Psoas muscle (tissue), 8 donors: ENCODE results near the gene LRP1B. TPM values are rescaled to one million over a fixed set of nuclear protein-coding genes. Genes with fewer than 3 reads are reported as not detected.

Experiments used
- ATAC-seq, 4 donors: fragments of 200-7000 bp; cut with Tn5 transposase; one replicate each; pipeline ENCODE4 v1.9.1; 2020; ENCODE audit warnings: moderate library complexity in 3 of 4, mild to moderate bottlenecking in 2 of 4
- DNase-seq, 2 donors: peaks; one replicate each; pipeline ENCODE4 v3.0.0-alpha.2; 2020
- H3K27ac ChIP-seq: fragments of 200-600 bp; one replicate; pipeline ENCODE4 v1.8.0; 2022
- H3K27me3 ChIP-seq, 3 donors: fragments of 200-600 bp in 1 of 3; one replicate each; pipeline versions ENCODE4 v1.6.1 to v1.8.0; 2013 to 2022; ENCODE audit warnings: low read length in 2 of 3, mild to moderate bottlenecking in 2 of 3, moderate library complexity in 1 of 3; ENCODE audit not compliant: insufficient read depth in 3 of 3
- H3K36me3 ChIP-seq, 2 donors: fragments of 200-600 bp in 1 of 2; one replicate each; pipeline versions ENCODE4 v1.6.1 to v1.8.0; 2013 to 2022; ENCODE audit warnings: low read depth in 1 of 2, mild to moderate bottlenecking in 1 of 2, moderate library complexity in 1 of 2; ENCODE audit not compliant: insufficient read depth in 1 of 2
- H3K4me1 ChIP-seq: fragments of 200-600 bp; one replicate; pipeline ENCODE4 v1.8.0; 2022
- H3K4me3 ChIP-seq: fragments of 200-600 bp; one replicate; pipeline ENCODE4 v1.8.0; 2022; ENCODE audit warnings: mild to moderate bottlenecking
- H3K9me3 ChIP-seq: fragments of 200-600 bp; one replicate; pipeline ENCODE4 v1.8.0; 2022
- WGBS, 3 donors: extraction: QIAGEN DNeasy Blood & Tissue Kit; methylation state at CpG; one replicate each; pipeline versions ENCODE4 v1.1.6 to v1.1.7; 2013; 5-methylcytosine and 5-hydroxymethylcytosine counted together
- intact Hi-C, 2 donors: fragments of 100-400 bp; cut with DNase I; formaldehyde crosslinking; loops; one replicate each; pipeline versions ENCODE4 v1.11.0 to v1.14.2; 2022
- polyA plus RNA-seq, 3 donors: library from polyadenylated mRNA; stranded (reverse); fragments of 200-250 nt; gene quantifications; one replicate each; pipeline ENCODE4 v1.2.3, GENCODE V29; 2013
- total RNA-seq, 4 donors: library from RNA; stranded (reverse); fragmentation: NEBNext Ultra II Directional in 2 of 4; extraction: Animal tissue kit (Norgen Biotek cat#: 25700) in 2 of 4; gene quantifications; one replicate each; pipeline versions ENCODE4 v1.2.1 to v1.2.4, GENCODE V29; 2021 to 2023
- TF ChIP-seq, protein P1 (sequence below): fragments of 200-600 bp; IDR thresholded peaks from one replicate; pipeline ENCODE4 v1.8.0; 2022; ENCODE audit warnings: antibody characterized with exemption
- donor health status: healthy with polysubstance abuse.
- donor health status: DM: no; HTN: no; CAD: no; lungs with moderate emphysema.
- donor health status: Bipolar disorder and iron deficiency.
- donor health status: healthy.
- donor health status: DM: yes; HTN: yes; CAD: no.
- donor health status: DM: no; HTN: no; CAD: no.
- donor health status: DM: no; HTN: no; CAD: no.
- donor health status: DM: yes; HTN: yes; CAD: no.

LRP1B gene
- total and polyA plus RNA-seq, 7 donors = 0.33 to 3.3 (median 0.95) TPM

DNA sequence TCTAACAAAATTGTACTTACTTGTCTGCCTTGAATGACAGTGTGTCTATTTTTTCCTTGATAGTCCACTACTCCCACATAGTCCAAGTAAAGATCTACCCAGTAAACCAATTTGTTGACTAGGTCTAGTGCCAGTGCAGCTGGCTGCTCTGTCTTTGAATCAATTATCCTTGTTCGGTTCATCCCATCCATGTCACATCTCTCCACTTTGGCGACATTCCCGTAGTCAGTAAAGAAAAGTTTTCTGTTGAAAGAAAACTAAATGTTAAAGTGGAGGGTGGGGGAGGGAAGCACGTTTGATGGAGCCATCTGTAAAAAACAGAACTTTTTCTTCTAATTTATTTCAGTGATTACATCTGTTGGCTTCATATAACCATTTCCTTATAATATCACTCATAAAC is 1068.8 kb downstream of the LRP1B start:
- WGBS, 3 donors = 23 to 52% (median 30%) methylated on average over 4 of the region's 4 CpGs
- Histone ChIP-seq H3K27me3 (no peaks in the 10 kb centered on the region), H3K36me3 (no peaks in the 10 kb centered on the region), H3K4me3 (no peak overlapping the region), H3K27ac (no peak overlapping the region), H3K9me3 (no peaks in the 10 kb centered on the region), H3K4me1 (no peaks in the 10 kb centered on the region)
- ATAC-seq (no peak), DNase-seq (no peak)
- intact Hi-C loops = no loop called here
- TF ChIP-seq, protein P1, sequence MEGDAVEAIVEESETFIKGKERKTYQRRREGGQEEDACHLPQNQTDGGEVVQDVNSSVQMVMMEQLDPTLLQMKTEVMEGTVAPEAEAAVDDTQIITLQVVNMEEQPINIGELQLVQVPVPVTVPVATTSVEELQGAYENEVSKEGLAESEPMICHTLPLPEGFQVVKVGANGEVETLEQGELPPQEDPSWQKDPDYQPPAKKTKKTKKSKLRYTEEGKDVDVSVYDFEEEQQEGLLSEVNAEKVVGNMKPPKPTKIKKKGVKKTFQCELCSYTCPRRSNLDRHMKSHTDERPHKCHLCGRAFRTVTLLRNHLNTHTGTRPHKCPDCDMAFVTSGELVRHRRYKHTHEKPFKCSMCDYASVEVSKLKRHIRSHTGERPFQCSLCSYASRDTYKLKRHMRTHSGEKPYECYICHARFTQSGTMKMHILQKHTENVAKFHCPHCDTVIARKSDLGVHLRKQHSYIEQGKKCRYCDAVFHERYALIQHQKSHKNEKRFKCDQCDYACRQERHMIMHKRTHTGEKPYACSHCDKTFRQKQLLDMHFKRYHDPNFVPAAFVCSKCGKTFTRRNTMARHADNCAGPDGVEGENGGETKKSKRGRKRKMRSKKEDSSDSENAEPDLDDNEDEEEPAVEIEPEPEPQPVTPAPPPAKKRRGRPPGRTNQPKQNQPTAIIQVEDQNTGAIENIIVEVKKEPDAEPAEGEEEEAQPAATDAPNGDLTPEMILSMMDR = no peak

DNA sequence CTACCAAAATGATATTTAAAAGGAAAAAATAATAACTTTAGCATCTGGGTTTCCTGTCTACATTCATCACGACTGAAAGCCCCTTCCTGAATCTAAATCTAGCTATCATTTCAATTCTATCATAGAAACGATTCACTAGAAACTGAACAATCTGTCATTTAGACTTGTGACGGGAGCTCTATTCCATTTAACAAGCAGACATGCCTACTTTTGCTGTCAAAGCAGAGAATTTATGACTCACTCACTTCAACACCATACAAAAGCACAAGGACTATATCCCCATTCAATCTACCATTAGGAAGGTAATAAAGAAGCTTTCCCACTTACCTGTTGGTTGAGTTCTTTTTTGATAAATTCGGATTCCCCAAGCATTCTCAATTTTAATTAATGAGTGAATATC is 1072.3 kb downstream of the LRP1B start:
- 53 to 63% (median 57%) methylated on average over 4 of the region's 4 CpGs for WGBS, 3 donors
- TF ChIP-seq, protein P1 = no peak
- Histone ChIP-seq H3K4me1 (no peaks in the 10 kb centered on the region), H3K4me3 (no peak overlapping the region), H3K27ac (no peak overlapping the region), H3K27me3 (no peaks in the 10 kb centered on the region), H3K36me3 (no peaks in the 10 kb centered on the region), H3K9me3 (no peaks in the 10 kb centered on the region)
- no peak for DNase-seq
- no peak for ATAC-seq
- intact Hi-C loops = no loop called here

DNA sequence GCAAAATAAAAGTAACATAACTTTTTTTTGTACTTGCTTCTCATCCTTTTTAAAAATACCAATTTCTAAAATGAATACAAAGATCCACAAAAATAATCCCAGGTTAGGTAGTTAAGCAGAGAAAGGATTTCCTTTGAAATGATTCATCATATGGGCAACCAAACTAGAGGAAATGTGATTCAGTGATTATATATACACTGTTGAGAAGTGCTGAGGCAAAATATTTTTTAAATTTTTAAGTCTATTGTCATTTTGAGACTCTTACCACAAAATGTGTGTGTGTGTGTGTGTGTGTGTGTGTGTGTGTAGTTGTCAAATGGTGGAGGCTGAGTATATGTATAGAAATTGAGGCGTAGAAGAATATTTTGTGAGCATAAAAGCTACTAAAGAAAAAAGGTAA is 1075.3 kb downstream of the LRP1B start:
- WGBS, 3 donors = 86 to 100% (median 96%) methylated on average over 1 of the region's 1 CpG
- no peak for ATAC-seq
- TF ChIP-seq, protein P1 = no peak
- Histone ChIP-seq H3K36me3 (no peaks in the 10 kb centered on the region), H3K4me3 (no peak overlapping the region), H3K27me3 (no peaks in the 10 kb centered on the region), H3K4me1 (no peaks in the 10 kb centered on the region), H3K9me3 (no peaks in the 10 kb centered on the region), H3K27ac (no peak overlapping the region)
- intact Hi-C loops = no loop called here
- no peak for DNase-seq

DNA sequence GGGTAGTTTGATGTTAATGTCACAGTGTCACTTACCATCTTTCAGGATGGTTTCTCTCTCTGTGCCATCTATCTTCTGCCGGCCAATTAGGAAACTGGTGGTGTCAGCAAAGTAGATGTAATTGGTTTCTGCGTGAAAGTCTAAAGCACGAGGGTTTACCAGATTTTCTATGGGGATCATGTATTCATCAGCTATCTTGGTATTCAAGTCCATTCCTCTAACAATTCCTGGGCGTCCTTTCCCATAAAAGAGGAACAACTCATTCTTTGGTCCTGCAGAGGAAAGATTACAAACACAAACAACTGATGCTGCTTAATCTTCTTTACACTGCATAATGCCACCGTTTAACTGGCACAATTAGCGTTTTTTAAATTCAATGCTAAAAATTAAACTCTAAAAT is 1081.9 kb downstream of the LRP1B start:
- TF ChIP-seq, protein P1 = no peak
- no peaks in the 10 kb centered on the region for H3K27me3 ChIP-seq
- no peak overlapping the region for H3K27ac ChIP-seq
- no peak for DNase-seq
- ATAC-seq = no peak
- H3K4me1 ChIP-seq = no peaks in the 10 kb centered on the region
- no peak overlapping the region for H3K4me3 ChIP-seq
- intact Hi-C loops = no loop called here
- no peaks in the 10 kb centered on the region for H3K36me3 ChIP-seq
- 42 to 49% (median 42%) methylated on average over 6 of the region's 6 CpGs for WGBS, 3 donors
- H3K9me3 ChIP-seq = no peaks in the 10 kb centered on the region

DNA sequence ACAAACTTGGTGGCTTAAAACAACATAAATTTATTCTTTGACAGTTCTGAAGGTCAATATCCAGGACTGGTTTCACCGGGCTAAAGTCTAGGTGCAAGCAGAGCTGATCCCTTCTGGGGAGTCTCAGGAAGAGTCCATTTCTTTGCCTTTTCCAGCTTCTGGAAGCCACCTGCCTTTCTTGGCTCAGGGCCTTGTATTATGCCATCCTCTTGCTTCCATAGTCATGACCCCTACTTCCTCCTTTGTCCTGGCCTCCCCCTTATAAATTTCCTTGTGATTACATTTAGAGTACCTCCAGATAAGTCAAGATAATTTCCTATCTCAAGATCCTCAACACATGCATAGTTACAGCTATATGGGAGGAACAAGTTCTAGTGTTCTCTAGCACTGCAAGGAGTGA is 1089.5 kb downstream of the LRP1B start:
- no peaks in the 10 kb centered on the region for H3K27me3 ChIP-seq
- ATAC-seq (no peak), DNase-seq (no peak)
- TF ChIP-seq, protein P1 = no peak
- H3K9me3 ChIP-seq = peaks cover 2% of the 10 kb centered on the region
- H3K4me3 ChIP-seq = no peak overlapping the region
- no peak overlapping the region for H3K27ac ChIP-seq
- H3K4me1 ChIP-seq = no peaks in the 10 kb centered on the region
- 9 to 30% (median 17%) methylated on average over 1 of the region's 1 CpG for WGBS, 3 donors
- intact Hi-C loops = no loop called here
- no peaks in the 10 kb centered on the region for H3K36me3 ChIP-seq
